ENCODE data around the gene CA5A. TPM values are rescaled to one million over a fixed set of nuclear protein-coding genes. Genes with fewer than 3 reads are reported as not detected.

CA5A gene
- total and polyA plus RNA-seq, 2 of the 13 experiments (the other 11 are each of a cell fraction or from before 2014, with no cell fraction given) = 66.8 to 106 TPM

GRCh38 chr16:87924041-87924810 is 12.1 kb downstream of the CA5A start:
- peaks cover 45 to 76% of the 10 kb centered on the region in 2 experiments for H3K36me3 ChIP-seq (replicated peaks in 1 of 2; ENCODE audit: control insufficient read depth in 1 of 2, insufficient read depth in 2 of 2, low read length in 2 of 2)
- H2AFZ ChIP-seq (ENCODE audit: low read length) = no peak overlapping the region
- no peak overlapping the region for H3K9ac ChIP-seq (ENCODE audit: insufficient read depth, low read depth, low read length)
- DNase-seq (ENCODE audit: low spot score) (no peak), FAIRE-seq (no peak), ATAC-seq (no peak; the same call in 2 of the 3 replicates)
- H3K9me3 ChIP-seq (ENCODE audit: low read length) = no peaks in the 10 kb centered on the region
- in situ Hi-C loops (cut with HindIII; ENCODE audit: extremely low pct_ligation_motif_present, low pct_unique_long_range_greater_than_20kb) (no loop called here), intact Hi-C loops (cut with micrococcal nuclease; ENCODE audit: unreplicated experiment) (no loop called here)
- CTCF ChIA-PET (ENCODE audit: low intra/inter-chr PET ratio, low total read pairs) = no interaction called here
- TF ChIP-seq ZBTB3 (CRISPR knock-in tag; IDR thresholded peaks at IDR 0.05; ENCODE audit: borderline replicate concordance, low read depth) (no peak), SALL2 (CRISPR knock-in tag; IDR thresholded peaks at IDR 0.05) (no peak), ZNF280B (CRISPR knock-in tag; IDR thresholded peaks at IDR 0.05; ENCODE audit: borderline replicate concordance) (peak; percentile 56; the same call in 1 of the 2 replicates), AGO2 (optimal IDR thresholded peaks at IDR 0.05; ENCODE audit: low read depth, low read length) (peak; percentile 70), CREB1 (IDR thresholded peaks at IDR 0.05) (no peak), CREB1 (CRISPR knock-in tag; IDR thresholded peaks at IDR 0.05) (no peak), XRCC5 (optimal IDR thresholded peaks at IDR 0.05; ENCODE audit: low read length) (no peak), RBM22 (optimal IDR thresholded peaks at IDR 0.05; ENCODE audit: low read length) (peak; percentile 91), FOXO4 (CRISPR knock-in tag; conservative IDR thresholded peaks at IDR 0.05) (no peak), ZNF501 (CRISPR knock-in tag; IDR thresholded peaks at IDR 0.05) (no peak), RBFOX2 (IDR thresholded peaks at IDR 0.05; ENCODE audit: low read depth, low read length) (peak; percentile 43; the same call in 1 of the 2 replicates), POLR2A (IDR thresholded peaks at IDR 0.05; ENCODE audit: insufficient read depth in 1 of 2, low read depth in 2 of 2, low read length in 2 of 2) (0 out of 4 replicates have a peak, but pooled peaks of 1 of the 2 experiments have one; percentile 31)
- no peaks in the 10 kb centered on the region for H3K4me1 ChIP-seq (ENCODE audit: insufficient read depth, low read length)
- no TSS peak for BruUV-seq (replicated peaks)
- H3K27me3 ChIP-seq (ENCODE audit: control insufficient read depth in 1 of 2, insufficient read depth in 2 of 2, low read length in 2 of 2) = no peaks in the 10 kb centered on the region
- H3K4me3 ChIP-seq (replicated peaks in 1 of 3; ENCODE audit: insufficient read depth in 1 of 3, low read depth in 2 of 3, low read length in 3 of 3) = no peak overlapping the region
- POLR2A ChIA-PET = no interaction called here
- peaks cover 43% of the 10 kb centered on the region for H3K79me2 ChIP-seq (ENCODE audit: insufficient read depth, low read length)
- no peak overlapping the region for H3K27ac ChIP-seq (ENCODE audit: extremely low read length, insufficient read depth, low read length)
- H3K4me2 ChIP-seq (ENCODE audit: low read depth, low read length) = no peak overlapping the region
- peaks cover 50% of the 10 kb centered on the region for H4K20me1 ChIP-seq (ENCODE audit: insufficient read depth, low read length)
- WGBS (ENCODE audit: low lambda C conversion rate) = 94% methylated on average over 26 of the region's 27 CpGs
